Measurements from ENCODE around the gene SLC45A3.

DNA sequence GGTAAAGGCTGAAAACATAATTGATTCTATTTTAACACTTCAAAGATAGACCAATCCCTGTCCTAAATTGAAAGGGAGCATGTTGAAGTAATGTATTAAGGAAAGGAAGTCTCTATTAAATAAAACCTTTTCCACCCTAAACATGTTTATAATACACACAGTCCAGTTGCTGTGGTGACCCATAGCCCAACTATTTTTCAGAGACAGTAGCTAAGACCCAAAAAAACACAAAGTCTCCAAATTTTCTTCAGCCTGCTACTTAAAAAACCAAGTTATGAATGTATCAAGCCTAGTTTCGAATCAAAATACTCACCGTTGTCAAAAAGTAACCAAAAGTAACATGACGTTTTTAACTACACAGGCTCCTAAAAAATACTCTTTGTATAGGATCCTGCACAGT, 50.1 kb downstream of the SLC45A3 start:
- TF ChIP-seq POLR2A (IDR thresholded peaks at IDR 0.05; ENCODE audit: low read depth, low read length) (no peak), SPI1 (IDR thresholded peaks at IDR 0.05; ENCODE audit: low read depth, low read length) (no peak), POLR2AphosphoS5 (IDR thresholded peaks at IDR 0.05; ENCODE audit: low read depth, low read length) (no peak), TAF1 (IDR thresholded peaks at IDR 0.05; ENCODE audit: low read depth, low read length) (no peak), POU2F2 (IDR thresholded peaks at IDR 0.05; ENCODE audit: low read depth, low read length) (no peak), PAX5 (IDR thresholded peaks at IDR 0.05; ENCODE audit: insufficient read depth, low read length, severe bottlenecking) (no peak)
